ENCODE measurements around the gene OTOG.

The OTOG gene

DNA sequence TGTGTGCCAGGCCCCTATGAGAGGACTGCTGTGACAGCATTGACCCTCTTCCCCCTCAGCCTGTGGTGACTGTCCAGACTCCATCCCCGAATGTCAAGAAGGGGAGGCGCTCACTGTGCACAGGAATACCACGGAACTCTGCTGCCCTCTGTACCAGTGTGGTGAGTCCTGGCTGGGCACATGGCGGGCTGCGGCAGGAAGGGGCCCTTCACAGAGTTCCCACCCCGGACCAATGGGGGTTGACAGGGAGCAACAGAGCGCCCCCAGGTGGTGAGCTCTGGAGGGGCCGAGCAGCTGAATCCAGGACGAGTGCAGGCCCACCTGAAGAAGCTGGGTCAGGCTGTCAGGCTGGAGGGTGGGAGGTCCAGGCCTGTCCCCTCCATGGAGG lies 88.5 kb downstream of the OTOG start:
- no peak for DNase-seq (ENCODE audit: low read depth)
- no peak overlapping the region for H3K4me3 ChIP-seq (ENCODE audit: low read length)
- TF ChIP-seq, protein P1, sequence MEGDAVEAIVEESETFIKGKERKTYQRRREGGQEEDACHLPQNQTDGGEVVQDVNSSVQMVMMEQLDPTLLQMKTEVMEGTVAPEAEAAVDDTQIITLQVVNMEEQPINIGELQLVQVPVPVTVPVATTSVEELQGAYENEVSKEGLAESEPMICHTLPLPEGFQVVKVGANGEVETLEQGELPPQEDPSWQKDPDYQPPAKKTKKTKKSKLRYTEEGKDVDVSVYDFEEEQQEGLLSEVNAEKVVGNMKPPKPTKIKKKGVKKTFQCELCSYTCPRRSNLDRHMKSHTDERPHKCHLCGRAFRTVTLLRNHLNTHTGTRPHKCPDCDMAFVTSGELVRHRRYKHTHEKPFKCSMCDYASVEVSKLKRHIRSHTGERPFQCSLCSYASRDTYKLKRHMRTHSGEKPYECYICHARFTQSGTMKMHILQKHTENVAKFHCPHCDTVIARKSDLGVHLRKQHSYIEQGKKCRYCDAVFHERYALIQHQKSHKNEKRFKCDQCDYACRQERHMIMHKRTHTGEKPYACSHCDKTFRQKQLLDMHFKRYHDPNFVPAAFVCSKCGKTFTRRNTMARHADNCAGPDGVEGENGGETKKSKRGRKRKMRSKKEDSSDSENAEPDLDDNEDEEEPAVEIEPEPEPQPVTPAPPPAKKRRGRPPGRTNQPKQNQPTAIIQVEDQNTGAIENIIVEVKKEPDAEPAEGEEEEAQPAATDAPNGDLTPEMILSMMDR (IDR thresholded peaks at IDR 0.05; ENCODE audit: insufficient read depth, low read depth, low read length, missing control alignments), result no peak

DNA sequence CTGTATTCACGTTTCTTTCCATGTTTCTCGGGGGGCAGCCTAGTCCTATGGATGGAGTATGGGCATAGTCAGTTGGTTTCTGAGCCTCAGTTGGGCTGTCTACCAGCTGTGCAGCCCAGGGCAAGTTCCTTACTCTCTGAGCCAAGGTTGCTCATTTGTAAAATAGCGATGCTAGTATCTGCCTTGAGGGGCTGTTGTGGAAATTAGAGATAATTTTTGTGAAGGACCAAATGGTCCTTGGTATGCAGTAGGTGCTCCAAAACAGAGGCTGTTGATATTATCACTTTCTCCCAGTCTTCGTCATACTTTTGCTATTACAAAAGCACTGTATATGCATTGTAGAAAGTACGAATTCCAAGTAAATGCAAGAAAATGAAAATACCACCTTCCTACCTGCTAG lies 89.7 kb downstream of the OTOG start:
- no peak for DNase-seq (ENCODE audit: low read depth)
- TF ChIP-seq, protein P1 (IDR thresholded peaks at IDR 0.05; ENCODE audit: insufficient read depth, low read depth, low read length, missing control alignments), result no peak
- no peak overlapping the region for H3K4me3 ChIP-seq (ENCODE audit: low read length)

DNA sequence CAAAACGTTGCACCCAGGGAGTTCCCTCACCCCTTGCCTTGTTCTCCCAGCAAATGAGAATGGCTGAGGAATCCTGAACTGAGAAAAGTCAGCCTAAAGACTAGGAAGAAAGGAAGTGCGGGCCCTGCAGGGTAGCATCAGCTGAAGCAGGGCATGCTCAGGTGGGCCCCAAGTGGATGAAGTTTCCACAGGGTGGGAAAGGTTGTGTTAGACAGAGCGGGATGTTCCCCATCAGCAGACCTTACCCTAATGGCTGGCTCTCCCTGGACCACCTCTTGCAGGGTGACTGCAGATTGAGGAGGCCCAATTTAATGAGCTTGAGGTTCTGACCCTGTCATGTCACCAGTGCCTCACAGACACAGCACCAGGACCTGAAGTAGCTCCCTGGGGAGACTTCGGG lies 90.8 kb downstream of the OTOG start:
- no peak overlapping the region for H3K4me3 ChIP-seq (ENCODE audit: low read length)
- TF ChIP-seq, protein P1 (IDR thresholded peaks at IDR 0.05; ENCODE audit: insufficient read depth, low read depth, low read length, missing control alignments), result no peak
- DNase-seq (ENCODE audit: low read depth), result no peak

DNA sequence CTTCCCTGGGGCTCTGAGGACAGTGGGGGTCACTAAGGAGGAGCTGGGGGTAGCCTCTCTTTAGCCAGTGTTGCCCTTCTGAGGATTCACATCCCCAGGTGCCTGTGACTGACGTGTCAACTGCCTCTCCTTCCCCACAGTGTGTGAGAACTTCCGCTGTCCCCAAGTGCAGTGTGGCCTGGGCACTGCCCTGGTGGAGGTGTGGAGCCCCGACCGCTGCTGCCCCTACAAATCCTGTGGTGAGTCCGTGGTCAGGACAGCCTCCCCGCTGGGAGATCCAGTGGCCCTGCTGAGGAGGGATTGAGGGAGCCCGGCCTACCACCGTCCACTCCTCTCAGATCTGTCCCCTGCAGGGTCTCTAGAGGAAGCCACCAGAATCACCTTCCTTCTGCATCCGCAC lies 91.3 kb downstream of the OTOG start:
- TF ChIP-seq, protein P1 (IDR thresholded peaks at IDR 0.05; ENCODE audit: insufficient read depth, low read depth, low read length, missing control alignments), result no peak
- no peak overlapping the region for H3K4me3 ChIP-seq (ENCODE audit: low read length)
- no peak for DNase-seq (ENCODE audit: low read depth)

DNA sequence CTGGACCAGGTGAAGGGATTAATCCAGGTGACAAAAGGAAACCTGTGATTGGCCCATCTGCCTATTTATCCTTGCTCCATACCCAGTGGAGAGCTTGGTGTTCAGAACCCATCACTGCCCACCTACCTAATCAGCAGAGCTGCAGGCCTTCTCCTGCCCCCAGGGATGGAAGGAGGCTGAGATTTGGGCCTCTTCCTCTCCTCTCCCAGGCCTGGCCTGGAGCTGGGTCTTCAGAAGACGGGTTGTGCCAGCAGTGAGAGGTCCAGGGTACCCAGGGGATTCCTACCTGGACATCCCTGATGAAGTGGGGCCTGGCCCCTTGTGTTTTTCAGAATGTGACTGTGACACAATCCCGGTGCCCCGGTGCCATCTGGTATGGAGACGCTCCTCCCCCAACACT lies 92.0 kb downstream of the OTOG start:
- no peak overlapping the region for H3K4me3 ChIP-seq (ENCODE audit: low read length)
- TF ChIP-seq, protein P1 (IDR thresholded peaks at IDR 0.05; ENCODE audit: insufficient read depth, low read depth, low read length, missing control alignments), result no peak
- DNase-seq (ENCODE audit: low read depth), result no peak

DNA sequence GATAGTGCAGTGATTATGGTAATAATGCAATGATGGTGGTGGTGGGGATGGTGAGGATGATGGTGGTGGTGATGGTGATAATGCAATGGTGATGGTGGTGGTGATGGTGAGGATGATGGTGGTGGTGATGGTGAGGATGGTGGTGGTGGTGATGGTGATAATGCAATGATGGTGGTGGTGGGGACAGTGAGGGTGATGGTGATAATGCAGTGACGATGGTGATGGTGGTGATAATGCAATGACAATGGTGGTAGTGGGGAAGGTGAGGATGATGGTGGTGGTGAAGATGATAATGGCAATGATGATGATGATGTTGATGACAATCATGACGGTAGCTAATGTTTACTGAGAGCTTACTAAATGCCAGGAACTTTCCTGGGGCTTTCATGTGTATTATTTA lies 92.7 kb downstream of the OTOG start:
- no peak for DNase-seq (ENCODE audit: low read depth)
- TF ChIP-seq, protein P1 (IDR thresholded peaks at IDR 0.05; ENCODE audit: insufficient read depth, low read depth, low read length, missing control alignments), result no peak
- no peak overlapping the region for H3K4me3 ChIP-seq (ENCODE audit: low read length)

DNA sequence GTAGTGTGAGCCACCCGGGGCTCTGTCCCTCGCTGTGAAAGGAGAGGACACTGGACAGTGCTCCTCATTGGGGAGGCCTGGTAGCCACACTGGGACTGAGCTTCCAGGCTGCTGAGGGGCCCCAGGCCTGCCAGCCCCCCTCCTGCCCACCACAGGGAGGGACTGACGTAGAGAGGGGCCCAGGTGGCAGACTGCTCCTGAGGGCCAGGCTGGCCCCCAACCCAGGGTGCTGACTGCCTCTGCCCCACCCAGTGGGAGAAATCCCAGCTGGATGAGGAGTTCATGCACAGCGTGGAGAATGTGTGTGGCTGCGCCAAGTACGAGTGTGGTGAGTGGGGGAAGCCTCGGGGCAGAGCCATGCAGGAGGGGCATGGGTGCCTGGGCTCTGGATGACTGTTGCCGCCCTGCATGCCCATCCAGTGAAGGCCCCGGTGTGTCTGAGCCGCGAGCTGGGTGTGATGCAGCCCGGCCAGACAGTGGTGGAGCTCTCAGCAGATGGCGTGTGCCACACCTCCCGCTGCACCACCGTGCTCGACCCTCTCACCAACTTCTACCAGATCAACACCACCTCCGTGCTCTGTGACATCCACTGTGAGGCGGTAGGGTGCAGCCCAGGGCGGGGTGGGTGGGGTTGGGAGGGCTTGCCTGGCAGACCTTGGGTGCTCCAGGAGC lies 93.6 kb downstream of the OTOG start:
- DNase-seq (ENCODE audit: low read depth), result no peak
- TF ChIP-seq, protein P1 (IDR thresholded peaks at IDR 0.05; ENCODE audit: insufficient read depth, low read depth, low read length, missing control alignments), result no peak
- H3K4me3 ChIP-seq (ENCODE audit: low read length), result no peak overlapping the region
